Measurements from ENCODE around the gene NELL1.

GRCh38 chr11:21564095-21564494 is 894.7 kb downstream of the NELL1 start:
- TF ChIP-seq CTCF (IDR thresholded peaks at IDR 0.05) (no peak), POLR2AphosphoS5 (IDR thresholded peaks at IDR 0.05) (no peak)

Measured in prostate gland (tissue), 2 donors.